HT-29 (cell line): ENCODE data around the gene FAS. TPM values are rescaled to one million over a fixed set of nuclear protein-coding genes. Genes with fewer than 3 reads are reported as not detected.
"Not testable (repeated sequence)": the region's sequence is repeated elsewhere in the genome, so short reads cannot be mapped to it uniquely, and the experiment has no call there.

Source experiments
- DNase-seq: peaks from one replicate; pipeline ENCODE4 v3.0.0-alpha.2; 2015; ENCODE audit warnings: low spot score
- total RNA-seq: library from RNA; depleted of rRNA; stranded (reverse); fragments of >200 nt; shearing (Covaris generic); gene quantifications from 2 replicates; pipeline ENCODE4 v1.2.3, GENCODE V29; 2014

The FAS gene
- total RNA-seq, 1 experiment from 2014 or later, result 4.3 TPM

- DNase-seq, result no peak
Measured at GRCh38 chr10:88992921-88993524, 2.4 kb downstream of the FAS start.

GRCh38 chr10:88994019-88994418, 3.4 kb downstream of the FAS start:
- no peak for DNase-seq

- DNase-seq, result no peak
Measured at GRCh38 chr10:88995156-88995876, 4.7 kb downstream of the FAS start.

- no peak for DNase-seq
Measured at GRCh38 chr10:88996927-88997326, 6.3 kb downstream of the FAS start.

GRCh38 chr10:88999625-89000024, 9.0 kb downstream of the FAS start:
- DNase-seq, result no peak

GRCh38 chr10:89001024-89001728, 10.6 kb downstream of the FAS start:
- DNase-seq, result no peak

- no peak for DNase-seq
Measured at GRCh38 chr10:89001729-89002072, 11.1 kb downstream of the FAS start.

- DNase-seq, result no peak
Measured at GRCh38 chr10:89002226-89002978, 11.8 kb downstream of the FAS start.

- no peak for DNase-seq
Measured at GRCh38 chr10:89003344-89003743, 12.7 kb downstream of the FAS start.

GRCh38 chr10:89007129-89007893, 16.7 kb downstream of the FAS start:
- no peak for DNase-seq

GRCh38 chr10:89018700-89019346, 28.2 kb downstream of the FAS start:
- not testable (repeated sequence) for DNase-seq

GRCh38 chr10:89019569-89020327, 29.1 kb downstream of the FAS start:
- no peak for DNase-seq

- DNase-seq, result not testable (repeated sequence)
Measured at GRCh38 chr10:89021526-89021925, 30.9 kb downstream of the FAS start.

- no peak for DNase-seq
Measured at GRCh38 chr10:89022734-89023133, 32.1 kb downstream of the FAS start.

- no peak for DNase-seq
Measured at GRCh38 chr10:89025453-89025852, 34.9 kb downstream of the FAS start.

GRCh38 chr10:89029181-89029580, 38.6 kb downstream of the FAS start:
- DNase-seq, result no peak

- DNase-seq, result peak; percentile 78
Measured at GRCh38 chr10:89029785-89030437, 39.3 kb downstream of the FAS start.

GRCh38 chr10:89030791-89031190, 40.2 kb downstream of the FAS start:
- DNase-seq, result no peak

GRCh38 chr10:89032141-89032891, 41.7 kb downstream of the FAS start:
- peak; percentile 47 for DNase-seq
